Activated T-cell treated with anti-CD3 and anti-CD28 coated beads for 1 hour (primary cell): ENCODE results near the gene NHLRC2.
"Not testable (repeated sequence)": the region's sequence is repeated elsewhere in the genome, so short reads cannot be mapped to it uniquely, and the experiment has no call there.

Experiments used
- DNase-seq: peaks from one replicate; pipeline ENCODE4 v3.0.0-alpha.2; 2020; ENCODE audit warnings: low read depth

The NHLRC2 gene

DNA sequence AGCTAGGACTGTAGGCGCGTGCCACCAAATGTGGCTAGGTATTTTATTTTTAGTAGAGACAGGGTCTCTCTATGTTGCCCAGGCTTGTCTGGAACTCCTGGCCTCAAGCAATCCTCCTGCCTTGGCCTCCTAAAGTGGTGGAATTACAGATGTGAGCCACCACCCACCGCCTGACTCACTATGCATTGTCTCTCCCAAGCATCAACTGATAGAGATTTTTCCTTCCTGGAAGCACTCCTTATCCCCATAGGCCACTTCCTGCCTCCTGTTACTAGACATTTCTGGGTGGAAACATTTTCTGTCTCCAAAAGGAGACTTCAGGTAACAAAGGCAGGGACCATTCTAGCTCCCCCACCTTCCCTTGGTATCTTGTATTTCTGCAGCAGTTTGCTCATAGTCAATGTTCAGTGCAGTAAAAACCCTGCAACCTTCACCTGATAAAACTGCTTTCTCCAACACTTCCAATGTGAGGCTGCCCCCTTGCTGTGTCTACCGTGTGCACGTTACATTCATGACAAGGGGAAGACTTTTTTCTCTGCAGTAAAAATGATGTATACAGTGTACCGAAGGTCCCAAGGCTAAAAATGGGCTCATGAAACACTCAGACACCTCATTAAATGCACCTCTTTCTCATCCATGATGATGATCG is 84.9 kb downstream of the NHLRC2 start:
- no peak for DNase-seq

GRCh38 chr10:113941140-113941539 is 86.7 kb downstream of the NHLRC2 start:
- DNase-seq, result no peak

- not testable (repeated sequence) for DNase-seq
These were observed 88.7 kb downstream of the NHLRC2 start for GRCh38 chr10:113943196-113943595.

GRCh38 chr10:113945075-113945686 is 90.7 kb downstream of the NHLRC2 start:
- DNase-seq, result no peak

DNA sequence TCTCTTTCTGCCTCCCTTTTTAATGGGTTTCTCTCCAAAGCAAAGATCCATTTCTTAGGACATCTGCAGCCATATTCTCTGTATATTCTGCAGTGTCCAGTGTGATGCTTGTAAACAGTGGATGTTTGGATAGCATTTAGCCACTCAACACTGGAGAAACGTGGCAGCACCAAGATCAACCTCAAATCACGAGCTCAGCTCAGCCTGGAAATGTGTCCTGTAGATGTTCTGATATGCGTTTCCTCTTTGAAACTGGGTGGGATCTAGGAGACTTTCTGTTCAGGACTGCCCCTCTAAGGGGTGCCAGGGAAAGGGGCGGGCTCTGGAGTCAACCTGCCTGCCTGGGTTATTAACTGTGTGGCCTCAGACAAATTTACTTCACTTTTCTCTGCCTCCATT is 91.2 kb downstream of the NHLRC2 start:
- no peak for DNase-seq

DNA sequence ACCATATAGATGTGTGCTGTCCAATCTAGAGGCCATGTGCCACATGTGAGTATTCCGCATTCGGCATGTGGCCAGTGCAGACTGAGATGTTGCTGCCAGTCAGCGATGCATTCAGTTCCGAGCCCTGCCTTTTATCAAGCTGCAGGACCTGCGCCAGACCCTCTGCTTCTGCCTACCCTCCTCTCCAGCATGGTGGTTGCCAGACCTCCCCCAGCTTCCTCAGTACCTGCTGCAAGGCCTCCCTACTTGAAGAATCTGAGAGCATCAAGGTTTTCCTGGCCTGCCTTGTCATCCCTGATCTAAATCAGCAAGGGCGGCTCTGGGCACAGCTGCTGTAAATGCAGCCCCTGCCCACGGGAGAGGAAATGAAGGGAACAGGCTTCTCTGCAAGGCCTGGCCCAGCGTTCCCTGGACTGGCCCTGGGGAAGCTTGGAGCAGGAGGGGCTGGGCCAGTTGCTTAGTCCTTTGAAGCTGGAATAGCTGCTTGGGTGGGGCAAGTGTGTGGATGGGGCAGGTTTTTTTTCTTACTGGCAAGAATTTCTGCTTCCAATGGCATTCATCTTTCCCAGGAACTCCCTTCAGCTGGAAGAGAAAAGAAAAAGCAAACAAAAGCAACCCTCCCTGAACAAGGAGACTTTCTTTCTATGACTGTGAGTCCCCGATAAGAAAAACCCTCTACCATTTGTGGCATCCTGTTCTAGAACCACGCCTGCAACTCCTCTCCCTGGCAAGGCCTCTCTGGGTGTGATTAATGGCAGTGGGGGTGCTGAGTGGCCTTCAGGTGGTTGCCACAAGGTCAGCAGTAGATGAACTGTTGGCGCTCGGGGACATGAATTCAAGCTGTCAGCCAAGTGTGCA is 93.0 kb downstream of the NHLRC2 start:
- no peak for DNase-seq

DNA sequence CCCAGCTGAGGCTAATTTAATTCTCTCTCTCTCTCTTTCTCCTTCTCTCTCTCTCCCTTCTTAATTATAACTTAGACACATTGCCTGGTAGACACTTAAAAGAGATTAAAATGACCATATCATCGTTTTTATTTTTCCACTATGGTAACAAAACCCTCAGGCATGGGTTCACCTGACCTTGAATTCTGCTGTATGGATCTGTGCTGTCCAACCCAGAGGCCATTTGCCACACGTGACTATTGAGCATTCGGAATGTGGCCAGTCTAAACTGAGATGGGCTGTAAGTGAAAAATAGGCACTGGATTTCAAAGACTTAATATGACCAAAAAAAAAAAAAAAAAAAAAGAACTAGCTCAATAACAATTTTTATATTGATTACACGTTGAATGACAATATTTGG is 93.6 kb downstream of the NHLRC2 start:
- no peak for DNase-seq

DNA sequence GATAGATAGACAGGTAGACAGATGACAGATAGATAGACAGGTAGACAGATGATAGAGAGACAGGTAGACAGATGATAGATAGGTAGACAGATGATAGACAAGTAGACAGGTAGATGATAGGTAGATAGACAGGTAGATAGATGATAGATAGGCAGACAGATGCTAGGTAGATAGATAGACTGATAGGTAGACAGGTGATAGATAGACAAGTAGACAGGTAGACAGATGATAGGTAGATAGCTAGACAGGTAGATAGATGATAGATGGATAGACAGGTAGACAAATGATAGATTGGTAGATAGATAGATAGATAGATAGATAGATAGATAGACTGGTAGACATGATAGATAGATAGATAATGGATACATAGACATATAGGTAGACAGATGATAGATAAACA is 95.8 kb downstream of the NHLRC2 start:
- DNase-seq, result no peak

DNA sequence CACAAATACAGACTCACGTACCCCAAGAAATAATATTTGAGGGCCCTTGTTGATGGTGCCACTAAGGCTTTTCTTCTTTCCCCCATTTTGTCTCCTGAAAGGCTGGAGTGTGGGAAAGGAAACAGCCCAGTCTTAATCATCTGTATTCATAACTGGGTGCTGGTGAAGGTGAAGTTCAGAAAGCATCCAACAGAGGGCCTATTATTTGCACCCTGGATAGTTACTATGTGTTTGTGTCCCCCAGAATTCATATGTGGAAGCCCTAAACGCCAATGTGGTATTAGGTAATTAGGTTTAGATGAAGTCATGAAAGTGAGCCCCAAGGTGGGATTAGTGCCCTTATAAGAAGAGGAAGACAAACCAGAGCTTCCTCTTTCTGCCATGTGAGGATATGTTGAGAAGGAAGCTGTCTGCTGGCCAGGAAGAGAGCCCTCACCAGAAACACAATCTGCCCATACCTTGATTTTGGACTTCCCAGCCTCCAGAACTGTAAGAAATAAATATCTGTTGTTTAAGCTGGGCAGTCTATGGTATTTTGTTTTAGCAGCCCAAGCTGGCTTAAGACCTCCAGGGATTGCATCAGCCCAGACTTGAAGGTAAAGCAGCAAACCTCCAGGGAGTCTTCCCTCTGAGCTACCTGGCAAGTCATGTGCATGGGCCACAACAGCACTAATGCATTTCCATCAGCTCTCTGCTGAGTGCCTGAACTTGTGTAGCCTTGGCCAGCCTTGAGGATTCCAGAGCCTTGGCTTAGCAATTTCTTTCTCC is 99.2 kb downstream of the NHLRC2 start:
- DNase-seq, result no peak

DNA sequence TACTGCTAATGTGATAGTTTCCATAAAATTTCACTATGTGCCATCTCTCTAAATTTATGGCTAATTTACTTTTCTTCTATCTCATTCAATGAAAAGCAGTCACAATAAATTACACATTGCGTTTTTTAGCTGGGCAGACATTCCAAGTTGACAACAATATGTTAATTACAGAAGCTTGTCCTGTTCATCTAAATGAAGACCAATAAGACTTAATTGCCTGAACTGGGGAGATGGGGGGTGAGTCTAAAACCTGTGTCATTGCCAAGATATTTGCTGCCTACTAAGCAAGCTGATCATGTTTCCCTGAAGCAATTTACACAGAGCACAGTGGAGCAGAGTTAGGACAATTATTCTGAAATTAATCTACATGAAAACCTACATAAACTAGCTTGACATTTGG is 99.9 kb downstream of the NHLRC2 start:
- DNase-seq, result no peak

DNA sequence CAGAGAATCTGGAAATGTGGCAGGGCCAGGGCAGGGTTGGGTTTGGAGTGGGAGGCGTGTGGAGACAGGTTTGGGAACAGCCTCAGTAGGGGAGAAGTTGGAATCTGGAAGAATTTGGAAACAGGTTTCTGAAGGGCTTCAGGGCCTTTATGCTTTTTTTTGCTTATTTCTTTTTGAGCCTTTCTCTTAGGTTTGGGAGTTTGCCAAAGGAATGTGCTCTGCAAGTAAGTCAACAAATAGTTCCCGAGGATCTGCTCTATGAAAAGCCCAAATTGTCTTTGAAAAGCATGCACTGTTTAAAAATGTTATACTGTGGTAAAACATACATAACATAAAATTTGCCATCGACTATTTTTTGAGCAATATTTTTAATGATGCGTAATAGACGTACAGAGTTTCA is 102.6 kb downstream of the NHLRC2 start:
- DNase-seq, result no peak

DNA sequence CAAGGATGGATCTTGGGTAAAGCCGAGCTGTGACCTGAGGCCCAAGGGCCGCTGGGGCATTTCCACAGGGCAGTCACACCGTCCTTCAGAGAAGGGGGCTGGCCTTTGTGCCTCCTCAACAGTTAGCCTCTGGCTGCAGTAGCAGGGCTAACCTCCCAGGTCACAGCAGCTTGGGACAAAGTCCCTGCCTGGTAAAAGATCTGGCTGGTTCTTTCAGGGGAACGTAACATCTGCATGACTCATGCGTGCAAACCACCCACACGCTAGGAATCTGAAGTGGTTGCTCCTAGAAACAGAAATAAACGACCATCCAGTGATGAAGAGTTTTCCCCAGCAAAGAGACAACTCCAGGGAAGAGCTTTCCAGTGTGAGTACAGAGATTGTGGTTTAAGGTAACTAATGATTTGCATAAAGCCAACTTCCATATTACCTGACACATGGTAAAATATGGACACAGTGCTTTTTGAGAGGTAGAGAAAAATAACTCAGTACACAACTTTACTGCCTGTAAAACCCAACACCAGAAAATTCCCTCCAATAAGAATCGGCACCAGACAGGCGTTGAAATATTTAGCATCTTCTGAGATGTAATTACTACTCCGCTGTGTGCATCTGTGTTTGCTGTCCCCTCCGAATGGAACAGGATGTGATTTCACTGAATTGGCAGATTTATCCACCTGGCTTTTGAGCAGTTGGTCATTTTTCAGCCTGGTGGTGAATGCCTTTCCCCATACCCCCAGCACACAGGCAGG is 104.3 kb downstream of the NHLRC2 start:
- no peak for DNase-seq

DNA sequence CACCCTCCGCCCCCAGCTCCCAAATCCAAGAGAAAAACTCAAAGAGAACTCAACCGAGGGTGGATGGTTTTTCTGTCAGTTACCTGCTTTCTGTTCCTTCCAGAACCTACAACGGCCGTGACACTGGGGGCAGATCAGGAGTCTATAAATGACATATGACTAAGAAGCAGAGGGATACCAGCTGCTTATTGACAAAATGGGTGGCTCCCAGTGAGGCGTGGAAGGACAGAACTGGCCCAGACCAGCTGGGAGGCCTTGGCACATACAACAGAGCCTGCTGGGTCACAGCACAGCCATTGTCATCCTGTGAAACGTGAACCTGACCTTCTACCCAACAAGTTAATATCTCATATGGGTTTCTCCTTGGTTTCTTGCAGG is 104.9 kb downstream of the NHLRC2 start:
- DNase-seq, result no peak

GRCh38 chr10:113960617-113961181 is 106.2 kb downstream of the NHLRC2 start:
- no peak for DNase-seq

DNA sequence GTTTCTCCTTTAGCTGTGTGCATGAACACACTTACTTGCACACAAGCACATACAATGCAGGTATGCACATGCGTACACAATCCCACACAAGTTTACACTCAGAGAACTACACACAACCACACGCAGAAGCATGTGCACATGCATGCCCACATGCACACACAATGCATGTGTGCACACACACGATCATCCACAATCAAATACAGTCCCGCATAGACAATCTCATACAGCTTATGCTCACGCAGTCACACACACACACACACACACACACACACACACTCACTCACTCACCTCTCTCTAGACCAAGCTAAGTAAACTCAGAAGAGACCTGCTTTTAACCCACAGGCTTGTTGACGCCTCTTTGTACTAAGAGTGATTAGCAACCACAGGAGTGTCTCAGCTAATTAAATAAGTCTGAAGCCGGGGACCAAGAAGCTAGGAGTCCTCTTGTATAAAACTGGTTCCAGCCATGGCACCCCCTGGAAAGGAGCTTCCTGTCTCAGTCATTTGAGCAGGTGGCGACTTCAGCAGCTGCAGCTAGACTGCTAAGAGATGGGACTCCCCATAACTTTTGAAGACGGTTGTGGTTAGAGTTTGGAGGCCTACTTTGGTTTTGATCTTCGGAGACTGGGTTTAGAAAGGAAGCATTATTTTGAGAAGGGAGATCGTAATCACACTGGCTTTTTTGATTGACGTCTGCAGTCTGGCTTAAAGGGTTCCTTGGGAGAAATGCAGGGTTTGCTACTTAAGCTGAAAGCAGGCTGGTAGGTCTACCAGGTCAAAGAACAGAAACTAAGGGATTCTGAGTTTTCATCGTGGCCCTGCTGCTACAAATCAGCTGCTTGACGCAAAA is 106.9 kb downstream of the NHLRC2 start:
- DNase-seq, result peak; percentile 43

- DNase-seq, result no peak
These were observed 110.6 kb downstream of the NHLRC2 start for GRCh38 chr10:113965077-113965476.

- DNase-seq, result no peak
These were observed 111.2 kb downstream of the NHLRC2 start for GRCh38 chr10:113965683-113966082.
